BLaER1 treated with 17β-estradiol and CSF1 and Interleukin-3, amounts not matched to agents 10 nM and 100 nM (cell line): Measurements from ENCODE around the gene BRMS1L.

Experiments
- H3K27ac ChIP-seq, 11 experiments: shearing (Covaris generic); formaldehyde crosslinking; 2 replicates each; pipeline ENCODE4 v1.8.1; 2022
- H3K27me3 ChIP-seq, 11 experiments: shearing (Covaris generic); formaldehyde crosslinking; 2 replicates each; pipeline ENCODE4 v1.8.1; 2022
- H3K36me3 ChIP-seq, 11 experiments: shearing (Covaris generic); formaldehyde crosslinking; 2 replicates each; pipeline ENCODE4 v1.8.1; 2022
- H3K4me1 ChIP-seq, 10 experiments: shearing (Covaris generic); formaldehyde crosslinking; 2 replicates each; pipeline ENCODE4 v1.8.1; 2022
- H3K4me2 ChIP-seq, 11 experiments: shearing (Covaris generic); formaldehyde crosslinking; 2 replicates each; pipeline ENCODE4 v1.8.1; 2022
- H3K4me3 ChIP-seq, 10 experiments: shearing (Covaris generic); formaldehyde crosslinking; 2 replicates each; pipeline ENCODE4 v1.8.1; 2022
- H3K9ac ChIP-seq, 11 experiments: shearing (Covaris generic); formaldehyde crosslinking; 2 replicates each; pipeline ENCODE4 v1.8.1; 2022
- H3K9me3 ChIP-seq, 11 experiments: shearing (Covaris generic); formaldehyde crosslinking; replicated peaks in 1 of 11; 2 replicates each; pipeline ENCODE4 v1.8.1; 2022
- H4K20me1 ChIP-seq, 11 experiments: shearing (Covaris generic); formaldehyde crosslinking; 2 replicates each; pipeline ENCODE4 v1.8.1; 2022
- Cebpa-rat ChIP-seq, 11 experiments: shearing (Covaris generic); IDR thresholded peaks; 2 replicates each; pipeline ENCODE4 v1.8.1; 2022

Gene BRMS1L

GRCh38 chr14:35875296-35875695 lies 49.2 kb downstream of the BRMS1L start:
- Histone ChIP-seq H3K9me3 (no peaks in the 10 kb centered on the region), H4K20me1 (no peaks in the 10 kb centered on the region), H3K9ac (no peak overlapping the region), H3K27me3 (no peaks in the 10 kb centered on the region), H3K4me2 (no peak overlapping the region), H3K36me3 (peaks cover 0 to 3% (median 0%) of the 10 kb centered on the region in 11 experiments; a peak in 1 of 22 replicates), H3K27ac (no peak overlapping the region), H3K4me3 (no peak overlapping the region), H3K4me1 (peaks cover 10 to 22% (median 15%) of the 10 kb centered on the region in 10 experiments)
- TF ChIP-seq Cebpa-rat (IDR thresholded peaks at IDR 0.05): no peak

- no peaks in the 10 kb centered on the region for H3K36me3 ChIP-seq
- H3K27ac ChIP-seq: no peak overlapping the region
- H3K9me3 ChIP-seq: no peaks in the 10 kb centered on the region
- H3K9ac ChIP-seq: no peak overlapping the region
- no peaks in the 10 kb centered on the region for H3K27me3 ChIP-seq
- H3K4me2 ChIP-seq: no peak overlapping the region
- TF ChIP-seq Cebpa-rat (IDR thresholded peaks at IDR 0.05): no peak
- peaks cover 10 to 22% (median 15%) of the 10 kb centered on the region in 10 experiments for H3K4me1 ChIP-seq
- H4K20me1 ChIP-seq: no peaks in the 10 kb centered on the region; a peak in 1 of 22 replicates
- no peak overlapping the region for H3K4me3 ChIP-seq
Observed at GRCh38 chr14:35877276-35877675, 51.1 kb downstream of the BRMS1L start.

GRCh38 chr14:35878272-35879150 lies 52.4 kb downstream of the BRMS1L start:
- no peaks in the 10 kb centered on the region for H3K27me3 ChIP-seq
- H3K4me1 ChIP-seq: peaks cover 10 to 22% (median 15%) of the 10 kb centered on the region in 10 experiments
- H3K36me3 ChIP-seq: no peaks in the 10 kb centered on the region
- H3K9me3 ChIP-seq: no peaks in the 10 kb centered on the region
- TF ChIP-seq Cebpa-rat (IDR thresholded peaks at IDR 0.05): no peak
- peak overlapping the region in 3 of 11 experiments; percentile 11 to 25 (median 14); a peak in 2 of 22 replicates for H3K27ac ChIP-seq
- peak overlapping the region; percentile 46 to 86 (median 57) for H3K4me2 ChIP-seq
- no peaks in the 10 kb centered on the region; a peak in 1 of 22 replicates for H4K20me1 ChIP-seq
- H3K4me3 ChIP-seq: no peak overlapping the region
- no peak overlapping the region for H3K9ac ChIP-seq

GRCh38 chr14:35879151-35879648 lies 53.1 kb downstream of the BRMS1L start:
- H3K4me3 ChIP-seq: no peak overlapping the region
- no peaks in the 10 kb centered on the region for H3K36me3 ChIP-seq
- peak overlapping the region in 3 of 11 experiments; percentile 11 to 25 (median 14); a peak in 2 of 22 replicates for H3K27ac ChIP-seq
- H3K27me3 ChIP-seq: no peaks in the 10 kb centered on the region
- TF ChIP-seq Cebpa-rat (IDR thresholded peaks at IDR 0.05): no peak
- peaks cover 10 to 22% (median 15%) of the 10 kb centered on the region in 10 experiments for H3K4me1 ChIP-seq
- H4K20me1 ChIP-seq: no peaks in the 10 kb centered on the region; a peak in 1 of 22 replicates
- H3K4me2 ChIP-seq: peak overlapping the region; percentile 46 to 86 (median 57)
- H3K9ac ChIP-seq: no peak overlapping the region
- H3K9me3 ChIP-seq: no peaks in the 10 kb centered on the region

GRCh38 chr14:35879654-35880249 lies 53.6 kb downstream of the BRMS1L start:
- H3K9me3 ChIP-seq: no peaks in the 10 kb centered on the region
- H3K4me2 ChIP-seq: peak overlapping the region in 3 of 11 experiments; percentile 61 to 86 (median 77); a peak in 5 of 22 replicates
- no peak overlapping the region for H3K27ac ChIP-seq
- H3K4me1 ChIP-seq: peaks cover 10 to 22% (median 15%) of the 10 kb centered on the region in 10 experiments
- no peaks in the 10 kb centered on the region for H3K27me3 ChIP-seq
- no peak overlapping the region for H3K4me3 ChIP-seq
- no peaks in the 10 kb centered on the region; a peak in 1 of 22 replicates for H4K20me1 ChIP-seq
- no peaks in the 10 kb centered on the region for H3K36me3 ChIP-seq
- H3K9ac ChIP-seq: no peak overlapping the region
- TF ChIP-seq Cebpa-rat (IDR thresholded peaks at IDR 0.05): no peak

GRCh38 chr14:35881280-35881679 lies 55.1 kb downstream of the BRMS1L start:
- no peaks in the 10 kb centered on the region for H3K27me3 ChIP-seq

GRCh38 chr14:35883677-35884293 lies 57.6 kb downstream of the BRMS1L start:
- Histone ChIP-seq H3K27ac (no peak overlapping the region), H4K20me1 (no peaks in the 10 kb centered on the region; a peak in 1 of 22 replicates), H3K9me3 (no peaks in the 10 kb centered on the region), H3K4me2 (no peak overlapping the region), H3K36me3 (no peaks in the 10 kb centered on the region), H3K27me3 (no peaks in the 10 kb centered on the region), H3K9ac (no peak overlapping the region), H3K4me3 (no peak overlapping the region), H3K4me1 (peaks cover 5 to 10% (median 7%) of the 10 kb centered on the region in 10 experiments)
- TF ChIP-seq Cebpa-rat (IDR thresholded peaks at IDR 0.05): no peak

More at GRCh38 chr14:35881280-35881679, 55.1 kb downstream of the BRMS1L start:
- Histone ChIP-seq H3K27ac (no peak overlapping the region), H3K36me3 (no peaks in the 10 kb centered on the region), H3K4me2 (no peak overlapping the region), H3K9me3 (no peaks in the 10 kb centered on the region), H3K9ac (no peak overlapping the region), H3K4me1 (peaks cover 10 to 22% (median 15%) of the 10 kb centered on the region in 10 experiments), H4K20me1 (no peaks in the 10 kb centered on the region; a peak in 1 of 22 replicates), H3K4me3 (no peak overlapping the region)
- no peak for TF ChIP-seq Cebpa-rat (IDR thresholded peaks at IDR 0.05)

- Histone ChIP-seq H4K20me1 (no peaks in the 10 kb centered on the region), H3K4me3 (no peak overlapping the region), H3K36me3 (no peaks in the 10 kb centered on the region), H3K4me1 (no peaks in the 10 kb centered on the region), H3K27me3 (no peaks in the 10 kb centered on the region), H3K4me2 (no peak overlapping the region), H3K27ac (no peak overlapping the region), H3K9me3 (peaks cover 8 to 16% (median 13%) of the 10 kb centered on the region in 11 experiments; a peak in 18 of 22 replicates), H3K9ac (no peak overlapping the region)
- TF ChIP-seq Cebpa-rat (IDR thresholded peaks at IDR 0.05): no peak
Observed at GRCh38 chr14:35890308-35890707, 64.2 kb downstream of the BRMS1L start.

GRCh38 chr14:35895256-35895655 lies 69.1 kb downstream of the BRMS1L start:
- H3K27ac ChIP-seq: no peak overlapping the region
- H3K4me1 ChIP-seq: no peaks in the 10 kb centered on the region
- no peaks in the 10 kb centered on the region for H4K20me1 ChIP-seq
- no peaks in the 10 kb centered on the region for H3K36me3 ChIP-seq
- no peak for TF ChIP-seq Cebpa-rat (IDR thresholded peaks at IDR 0.05)
- H3K4me2 ChIP-seq: no peak overlapping the region
- H3K4me3 ChIP-seq: no peak overlapping the region
- H3K9ac ChIP-seq: no peak overlapping the region
- no peaks in the 10 kb centered on the region for H3K27me3 ChIP-seq
- peaks cover 17 to 39% (median 27%) of the 10 kb centered on the region in 11 experiments; a peak in 20 of 22 replicates for H3K9me3 ChIP-seq
